ENCODE results near the gene CHRNG.

DNA sequence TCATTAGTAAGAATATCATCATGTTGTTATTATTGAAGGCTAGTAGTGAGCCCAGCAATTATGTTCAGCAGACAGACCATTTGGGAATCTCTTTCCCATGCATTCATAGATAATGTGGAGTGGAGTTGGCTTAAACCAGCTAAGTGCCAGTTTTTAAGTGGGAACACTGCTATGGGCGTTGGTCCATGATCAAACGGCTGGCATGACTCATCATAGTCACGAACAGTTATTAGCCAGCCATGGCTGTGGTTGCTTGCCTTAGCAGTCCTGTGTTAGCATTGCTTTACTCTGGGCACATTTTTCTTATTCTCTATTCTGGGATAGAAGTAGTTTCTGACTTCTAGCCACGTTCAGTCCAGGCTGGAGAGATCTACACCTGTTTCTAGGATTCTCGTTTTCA, 28.7 kb downstream of the CHRNG start:
- TF ChIP-seq POLR2AphosphoS5 (IDR thresholded peaks at IDR 0.05) (no peak), CTCF (IDR thresholded peaks at IDR 0.05) (no peak), POLR2A (IDR thresholded peaks at IDR 0.05) (no peak)

Data from sigmoid colon (tissue), 4 donors.